Activated CD8-positive, alpha-beta memory T cell treated with anti-CD3 and anti-CD28 coated beads for 48 hours (primary cell): ENCODE data around the gene PAQR8.

Experiments
- DNase-seq, 3 experiments: peaks; one replicate each; pipeline ENCODE4 v3.0.0-alpha.2; 2020; ENCODE audit warnings: low read depth in 2 of 3, low spot score in 2 of 3

Gene PAQR8

DNA sequence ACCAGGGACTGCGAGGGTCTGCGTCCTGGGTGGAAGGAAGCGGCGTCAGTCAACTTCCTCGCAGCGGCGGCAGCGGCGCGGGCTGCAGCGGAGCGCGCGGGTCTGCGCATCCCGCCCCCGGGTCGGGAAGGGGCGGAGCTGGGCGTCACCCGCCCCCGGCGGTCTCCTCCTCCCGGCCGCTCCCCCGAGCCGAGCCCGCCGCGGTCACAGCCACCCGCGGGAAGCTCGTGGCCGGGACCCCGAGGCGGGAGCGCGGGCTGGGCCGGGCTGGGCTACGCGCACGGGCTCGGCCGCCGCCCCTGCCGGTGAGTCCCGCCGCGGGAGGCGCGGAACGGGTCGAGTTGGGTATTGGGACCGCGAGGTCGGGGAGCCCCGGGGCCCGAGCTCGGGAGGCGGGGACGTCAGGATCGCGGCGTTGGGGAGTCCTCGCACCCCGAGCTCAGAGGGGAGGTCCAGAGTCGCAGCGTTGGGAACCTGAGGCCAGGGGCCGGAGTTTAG lies at the start of gene PAQR8:
TSS of gene PAQR8 (plus strand) at position 207 of the 498 bp plus-strand sequence. CDS start 41,063 bp downstream, outside the sequence.
- DNase-seq = peak; percentile 45 to 72 (median 62)

DNA sequence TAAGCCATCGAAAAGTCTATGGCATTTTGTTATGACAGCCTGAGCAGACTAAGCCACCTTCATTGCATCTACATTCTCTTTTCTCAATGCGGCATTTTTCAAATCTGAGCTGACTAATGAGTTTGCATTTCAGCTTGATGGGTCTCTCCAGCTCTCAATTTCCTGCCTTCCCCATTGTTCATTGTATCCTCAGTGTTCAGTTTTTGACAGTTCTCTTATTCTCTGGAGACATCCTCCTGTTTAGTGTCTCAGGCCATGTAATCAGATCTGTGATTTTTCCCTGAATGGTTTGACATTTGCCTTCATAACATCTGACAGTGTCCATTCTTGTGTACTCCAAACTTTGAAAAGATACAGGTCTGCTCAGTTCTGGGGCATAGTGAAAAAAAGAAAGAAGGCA lies 49.5 kb upstream of the PAQR8 start:
- no peak for DNase-seq

GRCh38 chr6:52314752-52315151 lies 47.2 kb upstream of the PAQR8 start:
- DNase-seq = no peak

DNA sequence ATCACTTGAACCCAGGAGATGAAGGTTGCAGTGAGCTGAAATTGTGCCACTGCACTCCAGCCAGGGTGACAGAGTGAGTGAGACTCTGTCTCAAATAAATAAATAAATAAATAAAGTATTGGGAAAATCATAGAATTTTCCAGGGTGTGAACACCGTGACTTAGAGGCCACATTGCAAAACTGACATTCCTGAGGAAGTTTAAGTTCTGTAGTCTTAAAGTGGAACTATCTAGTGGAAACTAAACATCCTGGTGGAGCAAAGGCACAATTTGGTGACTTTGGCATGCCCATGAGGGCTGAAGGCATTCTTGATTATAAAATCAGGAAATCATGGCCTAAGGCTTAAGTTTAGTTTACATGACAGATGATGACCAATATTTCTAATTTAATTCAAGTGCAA lies 44.7 kb upstream of the PAQR8 start:
- no peak for DNase-seq

GRCh38 chr6:52317841-52318581 lies 43.9 kb upstream of the PAQR8 start:
- no peak for DNase-seq

GRCh38 chr6:52324189-52324588 lies 37.8 kb upstream of the PAQR8 start:
- DNase-seq = no peak

DNA sequence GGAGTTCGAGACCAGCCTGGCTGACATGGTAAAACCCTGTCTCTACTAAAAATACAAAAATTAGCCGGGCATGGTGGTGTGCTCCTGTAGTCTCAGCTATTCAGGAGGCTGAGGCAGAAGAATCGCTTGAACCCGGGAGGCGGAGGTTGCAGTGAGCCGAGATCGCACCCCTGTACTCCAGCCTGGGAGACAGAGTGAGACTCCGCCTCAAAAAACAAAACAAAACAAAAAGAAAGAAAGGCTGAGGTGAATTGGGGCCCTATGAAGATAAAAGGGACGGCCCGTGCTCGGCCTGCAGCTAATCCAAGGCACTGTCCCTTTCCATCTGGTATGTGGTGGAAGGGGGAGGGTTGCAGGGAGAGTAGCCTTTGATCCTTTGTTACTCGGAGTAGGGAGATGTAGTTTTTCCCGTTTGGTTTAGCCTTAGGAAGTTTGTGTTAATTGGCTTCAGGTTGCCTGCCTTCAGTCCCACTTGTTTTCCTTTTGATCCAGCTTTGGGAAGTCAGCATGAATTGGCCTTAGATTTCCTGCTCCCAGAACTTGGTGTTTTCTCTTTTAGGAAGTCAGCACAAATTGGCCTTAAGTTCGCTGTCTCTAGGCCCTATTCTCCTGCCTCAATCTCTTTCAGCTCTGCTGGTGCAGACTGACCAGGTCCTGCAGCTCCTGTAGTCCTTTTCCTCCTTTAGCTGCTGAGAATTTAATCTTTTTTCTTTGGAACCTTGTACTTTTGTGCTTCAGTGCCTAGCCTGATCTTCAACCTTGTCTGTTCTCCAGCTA lies 36.1 kb upstream of the PAQR8 start:
- no peak for DNase-seq

DNA sequence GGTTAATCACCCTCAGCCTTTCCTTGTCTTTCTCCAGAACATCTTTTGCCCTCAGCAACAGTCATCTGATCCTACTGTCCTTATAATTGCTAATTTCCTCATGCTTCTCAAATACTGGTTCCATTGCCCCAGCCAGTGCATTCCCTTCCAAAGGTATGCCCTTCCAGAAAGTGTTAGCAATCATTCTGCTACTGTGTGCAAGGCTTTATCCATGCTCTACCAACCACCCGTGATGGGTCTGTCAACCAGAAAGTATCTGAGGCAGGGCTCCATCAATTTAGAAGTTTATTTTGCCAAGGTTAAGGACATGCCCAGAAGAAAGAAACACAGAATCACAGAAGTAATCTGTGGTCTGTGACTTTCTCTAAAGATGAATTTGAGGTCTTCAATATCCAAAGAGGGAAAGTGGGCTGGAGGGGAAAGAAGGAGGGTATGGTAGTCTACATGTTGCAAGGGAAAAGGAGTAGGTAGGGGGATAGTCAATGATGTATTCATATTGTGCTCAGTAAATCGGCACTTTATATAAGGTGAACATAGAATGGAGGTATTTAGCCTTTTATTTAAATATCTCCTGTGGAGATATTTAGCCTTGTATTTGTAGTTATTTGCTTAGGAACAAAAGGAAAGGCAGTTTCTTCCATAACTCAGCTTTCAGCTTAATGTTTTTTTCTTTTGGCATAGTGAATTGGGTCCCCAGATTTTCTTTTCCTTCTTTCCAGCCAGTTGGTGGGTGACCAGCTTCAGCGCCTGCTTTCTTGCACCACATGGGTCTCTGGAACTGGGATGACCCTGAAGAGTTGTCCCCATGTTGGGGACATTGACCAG lies 35.2 kb upstream of the PAQR8 start:
- DNase-seq = no peak

DNA sequence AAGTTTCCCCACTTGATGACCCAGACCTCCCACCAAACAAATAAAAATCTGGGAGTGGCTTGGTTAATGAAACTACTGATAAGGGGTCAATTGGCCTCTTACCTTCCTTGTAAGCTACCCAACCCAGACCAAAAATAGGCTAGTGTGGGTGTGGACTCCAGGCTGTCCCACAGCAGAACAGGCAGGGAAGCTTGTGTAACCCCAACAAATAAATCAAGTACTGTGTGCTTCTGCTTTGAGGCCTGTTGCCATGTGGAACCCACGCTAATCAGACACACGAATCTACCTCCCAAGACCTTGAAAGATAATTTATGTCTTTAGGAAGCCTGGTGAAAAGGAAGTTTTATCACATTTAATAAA lies 33.7 kb upstream of the PAQR8 start:
- DNase-seq = no peak

- DNase-seq = no peak
These were observed 33.2 kb upstream of the PAQR8 start for GRCh38 chr6:52328729-52329128.

GRCh38 chr6:52330470-52330869 lies 31.5 kb upstream of the PAQR8 start:
- DNase-seq = no peak

GRCh38 chr6:52331793-52332457 lies 30.0 kb upstream of the PAQR8 start:
- no peak for DNase-seq

GRCh38 chr6:52333840-52334200 lies 28.1 kb upstream of the PAQR8 start:
- DNase-seq = no peak

DNA sequence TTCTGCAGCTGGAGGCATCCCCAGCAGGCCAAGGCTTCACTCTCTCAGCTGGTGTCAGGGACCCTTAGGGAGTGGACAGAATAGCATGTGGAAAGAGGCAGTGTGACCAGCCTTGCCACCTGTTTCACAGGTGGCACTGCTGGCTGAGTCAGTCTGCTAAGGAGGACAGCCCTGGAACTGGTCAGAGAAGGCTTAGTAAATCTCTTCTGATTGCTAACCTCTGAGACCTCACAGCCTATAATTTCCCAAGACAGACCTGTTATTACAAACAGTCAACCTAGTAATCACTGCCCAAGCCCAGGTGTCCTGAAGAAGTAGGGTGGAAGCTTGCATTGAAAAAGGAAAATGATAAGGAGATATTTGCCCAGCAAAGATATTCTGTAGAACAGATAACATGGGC lies 26.4 kb upstream of the PAQR8 start:
- no peak for DNase-seq

GRCh38 chr6:52336919-52337561 lies 24.9 kb upstream of the PAQR8 start:
- DNase-seq = no peak

DNA sequence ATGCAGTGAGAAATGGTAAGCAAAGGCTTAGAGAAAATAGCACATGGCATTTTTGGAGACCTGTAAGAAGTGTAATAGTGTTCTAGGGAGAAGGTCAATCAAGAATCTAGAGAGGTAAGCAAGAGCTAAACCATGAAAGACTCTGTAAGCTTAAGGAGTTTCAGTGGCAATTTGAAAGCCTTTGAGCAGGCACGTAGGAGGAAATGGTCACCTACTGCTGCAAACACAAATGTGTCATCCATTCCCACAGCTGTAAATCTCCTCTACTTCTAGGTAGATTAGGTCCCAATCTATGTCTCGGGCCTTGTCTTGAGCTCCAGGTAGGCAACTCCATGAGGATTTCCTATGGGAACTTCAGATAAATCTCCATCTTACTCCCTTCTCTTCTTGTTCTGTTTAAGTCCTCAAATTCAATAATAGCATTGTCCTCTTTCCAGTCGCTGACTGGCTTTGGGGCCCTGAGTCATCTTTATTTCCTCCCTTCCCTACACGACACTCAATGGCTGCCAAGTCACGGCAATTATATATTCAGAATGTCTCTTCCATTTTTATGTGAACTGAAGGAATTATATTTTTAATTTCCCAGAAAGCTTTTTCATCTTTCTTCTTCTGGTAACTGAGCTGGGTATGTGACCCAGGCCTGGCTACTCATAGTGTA lies 24.2 kb upstream of the PAQR8 start:
- DNase-seq = no peak

GRCh38 chr6:52340603-52340880 lies 21.4 kb upstream of the PAQR8 start:
- no peak for DNase-seq

GRCh38 chr6:52341561-52342260 lies 20.2 kb upstream of the PAQR8 start:
- no peak for DNase-seq

GRCh38 chr6:52345311-52345710 lies 16.6 kb upstream of the PAQR8 start:
- DNase-seq = no peak

- DNase-seq = no peak
These were observed 15.4 kb upstream of the PAQR8 start for GRCh38 chr6:52346503-52346902.
